ENCODE results near the gene NUP98.

NUP98 gene

DNA sequence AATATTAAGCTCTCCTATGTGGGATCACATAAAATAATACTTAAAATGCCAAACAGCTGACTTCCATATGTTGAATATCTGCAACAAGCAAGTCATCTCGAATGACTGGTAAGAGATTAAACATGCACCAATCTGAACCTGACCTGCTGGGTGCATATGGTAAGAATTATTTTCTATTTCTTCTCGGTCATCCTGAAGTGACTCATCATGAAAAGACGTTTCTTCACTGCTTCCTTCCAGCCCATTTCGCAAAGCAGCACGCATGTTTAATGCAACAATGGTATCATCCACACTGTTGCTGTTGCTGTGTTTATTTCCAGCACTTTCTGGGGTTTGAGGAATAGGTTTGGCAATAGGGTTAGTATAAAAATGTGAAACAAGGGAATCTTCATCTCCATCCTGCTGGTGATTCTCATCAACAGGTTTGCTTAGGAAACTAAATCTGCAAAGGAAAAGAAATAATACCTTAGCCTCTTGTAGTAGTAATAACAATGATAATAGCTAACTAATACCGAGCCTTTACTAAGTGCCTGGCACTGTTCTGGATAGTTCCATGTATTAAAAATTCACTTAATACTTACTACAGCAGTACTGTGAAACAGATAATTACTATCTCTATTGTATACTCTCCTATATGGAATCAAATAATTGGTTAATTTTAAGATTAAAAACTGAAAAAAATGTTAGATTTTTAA, 74.2 kb downstream of the NUP98 start:
- DNase-seq = no peak

DNA sequence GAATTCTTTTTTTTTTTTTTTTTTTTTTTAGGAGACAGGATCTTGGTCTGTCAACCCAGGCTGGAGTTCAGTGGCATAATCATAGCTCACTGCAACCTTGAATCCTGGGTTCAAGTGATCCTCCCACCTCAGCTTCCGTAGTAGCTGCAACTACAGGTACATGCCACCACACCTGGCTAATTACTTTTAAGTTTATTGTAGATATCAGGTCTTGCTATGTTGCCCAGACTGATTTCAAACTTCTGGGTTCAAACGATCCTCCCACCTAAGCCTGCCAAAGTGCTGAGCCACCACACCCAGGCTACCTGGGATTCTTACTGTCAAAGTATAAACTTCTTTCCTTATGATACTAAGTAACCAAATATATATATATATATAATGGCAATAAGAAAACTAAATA, 75.3 kb downstream of the NUP98 start:
- DNase-seq = no peak

DNA sequence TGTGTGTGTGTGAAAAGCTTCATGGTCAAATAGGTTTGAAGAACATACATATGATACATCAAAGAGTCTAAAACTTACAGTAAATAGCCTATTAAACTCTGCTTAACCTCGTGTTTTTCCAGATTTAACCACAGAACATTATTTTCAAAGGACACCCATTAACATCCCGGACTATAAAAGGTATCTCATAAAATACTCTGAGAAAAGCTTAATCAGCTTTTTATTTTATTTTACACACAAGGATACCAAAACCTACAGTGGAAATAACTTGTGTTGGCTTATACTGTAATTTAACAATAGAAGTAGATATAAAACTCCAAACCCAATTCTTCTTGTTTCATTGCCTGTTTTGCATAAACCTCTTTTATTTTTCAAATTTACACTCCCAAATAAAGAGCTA, 76.4 kb downstream of the NUP98 start:
- DNase-seq = no peak

DNA sequence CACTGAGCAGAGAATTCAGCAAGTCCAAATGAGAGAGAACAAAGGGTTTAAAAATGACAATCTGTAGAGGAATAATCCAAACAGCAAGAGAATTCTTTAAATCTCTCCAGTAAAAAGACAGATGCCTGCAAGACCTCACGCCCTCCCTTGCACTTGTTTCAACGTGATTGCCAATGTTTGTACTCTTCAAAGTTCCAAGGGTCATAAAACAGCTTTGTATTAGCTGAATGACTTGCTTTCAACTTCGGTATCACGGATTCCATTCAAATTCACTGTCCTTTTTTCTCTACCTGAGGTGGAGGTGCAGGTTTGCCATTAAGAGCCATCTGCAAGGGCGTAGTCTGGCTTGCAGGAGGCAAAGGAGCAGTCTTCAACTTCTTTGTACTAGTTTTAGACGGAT, 85.1 kb downstream of the NUP98 start:
- DNase-seq = no peak

DNA sequence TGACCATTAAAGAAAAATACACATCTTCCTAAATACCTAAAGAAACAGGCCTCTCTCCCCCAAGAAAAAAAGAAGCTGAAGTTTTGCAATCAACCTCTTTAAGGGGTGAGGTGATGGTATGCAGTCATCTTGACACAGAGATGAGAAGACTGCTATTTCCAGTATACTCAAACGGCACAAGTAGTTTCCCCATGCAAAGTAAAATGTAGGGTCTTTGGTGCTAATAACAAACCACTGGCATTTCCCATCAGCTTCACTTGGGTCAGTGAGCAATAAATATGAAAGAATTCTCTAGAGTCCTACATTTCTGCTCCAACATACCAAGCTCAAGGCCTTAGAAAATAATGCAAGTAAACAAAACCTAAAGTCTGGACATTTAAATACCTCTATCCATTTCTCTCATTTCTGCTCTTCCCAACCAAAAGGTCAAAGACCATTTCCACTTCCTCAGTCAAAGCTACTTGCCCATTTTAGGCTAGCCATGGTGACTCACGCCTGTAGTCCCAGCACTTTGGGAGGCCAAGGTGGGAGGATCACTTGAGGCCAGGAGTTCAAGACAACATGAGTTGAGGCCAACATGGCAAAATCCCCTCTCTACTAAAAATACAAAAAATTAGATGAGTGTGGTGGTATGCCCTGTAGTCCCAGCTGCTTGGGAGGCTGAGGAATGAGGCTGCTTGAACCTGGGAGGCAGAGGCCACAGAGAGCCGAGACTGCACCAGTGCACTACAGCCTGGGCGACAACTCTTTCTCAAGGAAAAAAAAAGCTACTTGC, 86.7 kb downstream of the NUP98 start:
- no peak for DNase-seq

DNA sequence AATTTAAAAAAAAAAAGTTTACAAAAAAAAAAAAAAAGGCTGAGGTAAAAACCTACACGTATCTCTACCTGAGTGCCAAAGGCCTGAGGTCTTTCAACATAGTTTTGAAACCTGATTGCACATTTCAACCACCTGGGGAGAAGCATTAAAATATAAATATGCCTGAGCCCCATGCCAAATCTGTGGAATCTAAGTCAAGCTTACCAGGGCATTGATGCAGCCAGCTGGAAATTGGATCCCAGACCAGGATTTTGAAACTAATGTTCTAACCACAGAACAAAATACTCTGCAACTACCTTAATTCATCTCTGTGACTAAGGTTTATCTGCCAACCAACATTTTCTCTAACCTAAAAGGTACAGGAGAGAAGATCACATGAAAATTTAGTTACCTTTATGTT, 87.4 kb downstream of the NUP98 start:
- no peak for DNase-seq

DNA sequence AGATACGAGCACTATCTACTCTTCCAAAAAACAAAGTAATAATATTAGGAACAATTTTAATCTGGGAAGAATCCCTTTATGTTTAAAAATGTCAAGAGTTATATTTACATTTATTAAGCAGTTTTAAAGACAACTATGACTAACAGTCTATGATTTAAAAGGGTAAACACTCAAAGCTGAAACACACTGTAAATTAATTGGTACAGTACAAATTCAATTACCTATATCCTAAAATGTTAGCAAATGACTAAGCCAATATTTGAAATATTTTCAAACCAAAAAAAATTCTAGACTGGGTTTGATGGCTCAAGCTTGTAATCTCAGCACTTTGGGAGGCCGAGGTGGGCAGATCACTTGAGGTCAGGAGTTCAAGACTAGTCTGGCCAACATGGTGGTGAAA, 90.2 kb downstream of the NUP98 start:
- no peak for DNase-seq

DNA sequence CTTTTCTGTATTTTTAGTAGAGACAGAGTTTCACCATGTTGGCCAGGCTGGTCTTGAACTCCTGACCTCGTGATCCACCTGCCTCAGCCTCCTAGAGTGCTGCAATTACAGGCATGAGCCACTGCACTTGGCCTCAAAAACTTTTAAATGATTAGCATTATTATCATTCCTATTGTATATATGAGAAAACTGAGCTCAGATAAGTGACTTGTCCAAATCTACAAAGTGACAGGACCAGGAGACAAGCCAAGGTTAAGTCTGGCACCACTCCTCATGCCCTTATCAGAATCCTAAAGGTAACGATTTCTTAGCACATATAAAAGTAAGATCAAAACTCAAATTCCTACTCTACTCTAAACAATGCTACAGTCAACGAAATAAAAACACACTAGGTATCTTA, 94.0 kb downstream of the NUP98 start:
- no peak for DNase-seq

DNA sequence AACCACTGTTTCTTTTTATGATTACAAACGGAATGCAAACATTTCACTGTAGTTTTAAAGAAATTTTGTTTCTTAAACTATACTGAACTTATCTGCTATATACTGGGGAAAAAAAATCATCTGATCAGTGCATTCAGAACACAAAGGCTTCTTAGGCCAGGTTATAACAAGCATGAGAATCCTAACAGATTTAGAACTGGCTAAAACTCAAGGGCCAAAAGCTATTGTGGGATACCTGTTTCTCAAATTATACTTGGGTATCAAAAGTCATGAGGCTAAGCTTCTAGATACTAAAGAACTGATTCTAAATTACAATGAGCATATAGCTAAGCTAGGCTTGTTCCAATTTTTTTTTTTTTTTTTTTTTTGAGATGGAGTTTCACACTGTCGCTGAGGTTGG, 96.4 kb downstream of the NUP98 start:
- DNase-seq = no peak

DNA sequence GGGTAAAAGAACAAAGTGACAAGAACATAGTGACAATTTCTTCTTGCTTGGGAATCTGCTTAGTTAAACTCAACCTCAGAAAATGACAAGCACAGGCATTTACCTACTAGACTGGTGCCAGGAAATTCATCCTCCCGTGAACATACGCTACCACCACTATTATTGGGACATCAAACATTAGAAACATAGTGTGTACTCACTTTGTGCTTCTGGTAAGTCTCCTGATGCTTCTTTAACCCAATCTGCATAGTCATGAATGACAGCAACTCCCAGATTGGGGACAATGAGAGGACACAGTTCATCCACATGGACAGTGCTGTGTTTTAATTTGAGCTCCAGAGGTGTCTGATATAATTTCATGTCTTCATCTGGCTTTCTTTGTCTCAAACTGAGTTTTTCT, 96.9 kb downstream of the NUP98 start:
- no peak for DNase-seq

DNA sequence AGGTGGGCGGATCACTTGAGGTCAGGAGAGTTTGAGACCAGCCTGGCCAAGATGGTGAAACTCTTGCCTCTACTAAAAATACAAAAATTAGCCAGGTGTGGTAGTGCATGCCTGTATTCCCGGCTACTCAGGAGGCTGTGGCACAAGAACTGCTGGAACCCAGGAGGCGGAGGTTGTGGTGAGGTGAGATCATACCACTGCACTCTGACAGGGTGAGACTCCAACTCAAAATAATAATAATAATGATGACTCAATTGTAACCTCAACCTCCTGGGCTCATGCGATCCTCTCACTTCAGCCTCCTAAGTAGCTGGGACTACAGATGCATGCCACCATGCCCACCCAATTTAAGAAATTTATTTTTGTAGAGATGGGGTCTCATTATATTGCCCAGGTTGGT, 110.6 kb downstream of the NUP98 start:
- no peak for DNase-seq

DNA sequence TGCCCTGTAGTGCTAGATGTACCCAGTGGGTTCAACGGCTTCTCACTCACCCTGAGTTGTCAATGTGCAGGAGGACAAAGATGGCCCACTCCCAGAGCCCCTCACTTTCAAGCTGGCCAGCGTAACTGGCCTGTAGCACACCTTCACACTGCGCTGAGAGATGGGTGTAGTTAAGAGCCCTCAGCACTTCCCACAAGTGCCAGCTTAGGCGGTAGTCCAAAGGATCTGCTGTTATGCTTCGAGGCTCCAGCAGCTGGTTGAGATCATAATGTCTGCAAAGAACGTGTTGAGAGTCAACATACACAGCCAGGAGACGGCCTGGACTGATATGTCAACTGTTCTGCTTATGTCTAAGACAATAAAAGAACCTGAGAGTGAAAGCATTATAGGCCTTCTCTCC, 111.4 kb downstream of the NUP98 start:
- DNase-seq = no peak

DNA sequence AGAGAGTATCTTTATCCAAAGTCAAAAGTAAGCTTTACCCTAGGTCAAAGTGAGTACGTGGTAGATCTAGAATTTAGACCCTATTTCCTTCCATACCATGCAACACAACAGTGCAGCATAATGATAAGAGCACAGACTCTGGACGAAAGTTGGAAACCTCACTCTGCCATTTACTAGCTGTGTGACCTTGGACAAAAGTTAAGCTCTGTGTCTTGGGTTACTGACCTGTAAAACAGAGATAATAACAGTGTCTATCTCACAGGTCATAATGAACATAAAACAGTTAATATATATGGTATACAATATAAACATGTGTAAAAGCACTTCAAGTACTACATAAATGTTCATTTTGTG, 112.6 kb downstream of the NUP98 start:
- no peak for DNase-seq

DNA sequence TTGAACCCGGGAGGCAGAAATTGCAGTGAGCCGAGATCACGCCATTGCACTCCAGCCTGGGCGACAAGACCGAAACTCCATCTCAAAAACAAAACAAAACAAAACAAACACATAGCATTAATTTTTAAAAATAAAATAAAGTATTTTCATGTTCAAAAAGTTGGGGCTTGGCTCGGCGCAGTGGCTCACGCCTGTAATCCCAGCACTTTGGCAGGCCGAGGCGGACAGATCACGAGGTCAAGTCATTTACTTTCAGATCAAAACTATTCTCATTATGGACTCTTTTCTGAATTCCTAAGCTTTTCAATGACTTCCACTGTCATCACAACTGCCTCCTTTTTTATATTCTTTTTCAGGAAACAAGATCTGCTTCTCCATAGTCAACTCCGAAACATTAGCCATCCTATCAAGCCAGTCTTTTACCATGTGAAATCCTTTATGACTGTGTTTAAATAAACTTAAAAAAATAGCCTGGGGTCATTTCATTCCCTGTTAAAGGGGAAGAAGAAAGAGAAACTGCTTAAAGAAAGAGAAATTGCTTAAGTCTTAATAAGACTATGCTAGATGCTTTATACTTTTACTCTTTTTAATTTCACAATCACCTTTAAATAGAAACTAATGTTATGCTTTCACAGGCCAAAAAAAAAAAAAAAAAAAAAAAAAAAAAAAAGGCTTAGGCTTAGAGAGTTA, 113.1 kb downstream of the NUP98 start:
- DNase-seq = no peak

DNA sequence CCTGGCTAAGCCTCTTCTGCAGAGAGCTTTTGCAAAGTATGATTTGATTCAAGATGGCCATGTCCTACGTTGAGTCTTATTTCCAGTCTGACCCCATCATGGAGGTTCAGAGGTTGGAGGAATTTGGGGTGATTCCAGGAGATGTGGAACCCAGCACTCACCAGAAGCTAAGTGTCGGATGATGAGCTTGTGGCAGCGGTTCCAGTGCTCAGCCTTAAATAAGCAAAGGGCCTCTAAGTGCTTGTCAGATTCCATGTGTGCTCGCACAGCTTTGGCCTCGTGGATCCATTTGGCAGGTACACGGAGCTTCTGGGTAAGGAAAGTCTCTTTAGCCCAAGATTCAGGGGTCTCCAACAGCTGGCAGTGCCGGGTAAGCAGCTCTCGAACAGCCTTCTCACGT, 114.3 kb downstream of the NUP98 start:
- no peak for DNase-seq

DNA sequence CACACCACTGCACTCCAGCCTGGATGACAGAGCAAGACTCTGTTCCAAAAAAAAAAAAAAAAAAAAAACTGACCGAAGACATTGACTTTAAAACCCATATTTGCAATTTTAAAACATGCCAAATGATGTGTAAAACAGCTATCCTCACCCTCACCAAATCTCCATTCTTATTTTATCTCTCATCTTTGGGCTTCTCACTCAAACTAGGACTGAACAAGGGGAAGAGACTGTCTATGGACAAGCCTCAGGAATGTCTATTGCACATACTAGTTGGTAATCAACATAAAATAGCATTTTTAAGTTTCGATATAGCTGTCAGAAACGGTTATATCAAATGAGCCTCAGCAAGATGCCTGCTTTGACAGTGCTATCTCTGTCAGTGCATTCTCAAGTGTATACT, 118.3 kb downstream of the NUP98 start:
- DNase-seq = no peak

DNA sequence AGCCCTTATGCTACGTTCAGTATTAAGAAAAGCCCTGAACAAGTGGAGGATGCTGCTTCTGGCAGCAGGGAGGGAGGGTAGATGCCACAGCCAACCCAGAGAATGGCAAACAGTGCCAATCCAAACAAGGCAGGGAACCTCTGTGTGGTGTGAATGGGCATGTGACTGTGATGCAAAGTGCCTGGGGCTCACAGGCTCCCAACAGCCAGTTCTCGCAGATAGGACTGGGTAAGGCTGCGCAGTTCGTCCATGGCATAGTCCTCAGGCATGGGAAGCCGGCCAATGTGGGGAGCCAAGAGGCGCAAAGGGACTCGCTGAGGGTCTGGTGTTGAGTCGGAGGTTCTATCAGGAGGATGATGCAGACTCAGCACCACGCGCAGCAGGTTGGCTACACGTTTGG, 121.4 kb downstream of the NUP98 start:
- no peak for DNase-seq

DNA sequence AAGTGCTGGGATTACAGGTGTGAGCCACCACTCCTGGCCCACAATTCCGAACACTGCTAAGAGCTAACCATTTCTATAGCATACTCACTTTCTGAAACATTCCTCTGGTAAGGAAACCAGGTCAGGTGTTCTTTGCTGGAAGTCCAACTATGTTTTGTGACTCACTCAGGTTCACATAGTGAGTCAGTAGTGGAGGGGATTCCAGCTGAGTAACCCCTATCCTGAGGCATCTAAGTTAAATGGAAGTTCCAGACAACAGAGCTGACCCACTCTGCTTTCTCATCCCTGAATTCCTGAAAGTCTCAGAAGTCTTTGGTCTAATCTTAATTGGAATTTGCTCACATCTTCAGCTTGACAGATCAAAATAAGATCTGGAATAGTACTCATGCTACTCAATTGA, 123.2 kb downstream of the NUP98 start:
- DNase-seq = no peak

DNA sequence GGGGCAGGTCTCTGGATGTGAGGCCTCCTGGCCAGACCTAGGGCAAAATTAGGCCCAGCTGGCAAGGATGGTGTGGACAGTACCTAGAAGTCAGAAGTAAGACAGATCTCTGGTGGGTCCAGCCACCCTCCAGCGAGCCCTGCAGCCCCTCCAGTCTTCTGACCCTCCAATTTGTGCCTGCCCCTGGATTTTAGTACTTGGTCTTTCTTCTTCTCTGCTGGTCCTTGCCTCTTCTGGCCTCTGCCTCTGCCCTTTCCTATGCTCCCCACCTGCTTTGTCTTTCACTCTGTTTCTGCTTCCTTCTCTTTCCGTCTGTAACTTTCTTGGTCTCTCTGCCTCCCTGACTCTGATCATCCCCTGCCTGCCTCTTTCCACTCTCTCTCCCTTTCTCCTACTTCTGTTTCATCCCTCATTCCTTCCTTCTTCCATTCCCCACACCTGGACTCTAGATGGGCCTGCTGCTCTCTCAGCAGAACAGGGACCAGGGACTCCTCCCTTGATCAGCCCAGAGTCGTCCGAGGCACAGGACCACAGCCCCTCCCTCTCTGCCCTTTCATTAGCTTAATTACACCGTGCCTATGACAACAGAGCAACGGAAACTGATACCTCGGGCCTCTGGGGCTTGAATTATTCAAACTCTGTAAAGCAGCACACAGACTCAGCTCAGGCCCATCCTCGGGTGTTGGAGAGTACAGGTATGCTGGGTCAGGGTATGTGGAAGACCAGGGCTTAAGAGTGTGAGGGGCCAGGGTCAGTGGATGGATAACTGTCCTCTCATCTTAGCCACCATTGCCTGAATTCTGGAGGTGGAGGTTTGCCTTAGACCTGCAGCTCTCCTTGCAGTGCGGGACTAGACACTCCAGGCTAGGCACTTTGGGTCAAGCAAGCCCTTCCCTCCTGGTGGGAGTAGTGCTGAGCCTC, 125.8 kb downstream of the NUP98 start, which contains the start of gene CHRNA10:
Gene CHRNA10 (minus strand): TSS at position 51 of the 921 bp plus-strand sequence. CDS start 72 bp downstream, outside the sequence.
- no peak for DNase-seq

DNA sequence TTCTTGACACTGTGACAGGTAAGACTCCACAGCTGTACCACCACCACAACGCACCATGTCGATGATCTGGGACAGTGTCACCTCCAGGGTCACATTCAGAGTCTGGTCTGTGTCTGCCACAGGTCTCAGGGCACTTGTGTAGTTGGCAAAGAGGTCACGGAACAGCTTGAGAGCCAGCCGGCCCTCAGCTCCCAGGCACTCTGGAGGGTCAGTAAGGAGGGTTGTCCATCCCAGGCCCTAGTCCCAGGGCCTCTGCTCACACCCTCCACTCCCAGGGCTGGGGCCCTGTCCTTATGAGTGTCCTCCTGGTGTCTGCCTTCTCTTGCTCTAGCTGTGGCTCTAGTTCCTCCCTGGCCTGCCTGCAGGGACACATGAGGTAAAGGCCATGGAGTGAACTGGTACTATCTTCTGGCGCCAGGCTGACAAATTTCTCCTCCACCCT, 127.6 kb downstream of the NUP98 start:
- DNase-seq = no peak

DNA sequence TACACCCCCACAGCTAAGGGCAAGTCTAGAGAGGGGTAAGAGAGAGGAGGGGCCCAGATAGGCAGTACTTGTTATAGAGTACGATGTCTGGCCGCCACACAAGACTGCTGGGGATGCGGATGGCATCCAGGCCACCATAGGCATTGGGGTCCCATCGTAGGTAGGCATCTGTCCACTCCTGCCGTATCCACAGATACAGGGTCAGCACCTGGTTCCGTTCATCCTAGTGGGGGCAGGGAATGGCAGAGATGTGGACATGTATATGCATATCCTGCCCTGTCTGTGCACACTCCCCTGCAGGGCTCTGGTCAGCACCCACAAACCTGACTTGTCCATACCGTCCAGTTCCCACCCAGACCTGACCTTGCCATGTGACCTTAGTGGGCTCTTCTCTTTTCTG, 128.2 kb downstream of the NUP98 start:
- DNase-seq = no peak

DNA sequence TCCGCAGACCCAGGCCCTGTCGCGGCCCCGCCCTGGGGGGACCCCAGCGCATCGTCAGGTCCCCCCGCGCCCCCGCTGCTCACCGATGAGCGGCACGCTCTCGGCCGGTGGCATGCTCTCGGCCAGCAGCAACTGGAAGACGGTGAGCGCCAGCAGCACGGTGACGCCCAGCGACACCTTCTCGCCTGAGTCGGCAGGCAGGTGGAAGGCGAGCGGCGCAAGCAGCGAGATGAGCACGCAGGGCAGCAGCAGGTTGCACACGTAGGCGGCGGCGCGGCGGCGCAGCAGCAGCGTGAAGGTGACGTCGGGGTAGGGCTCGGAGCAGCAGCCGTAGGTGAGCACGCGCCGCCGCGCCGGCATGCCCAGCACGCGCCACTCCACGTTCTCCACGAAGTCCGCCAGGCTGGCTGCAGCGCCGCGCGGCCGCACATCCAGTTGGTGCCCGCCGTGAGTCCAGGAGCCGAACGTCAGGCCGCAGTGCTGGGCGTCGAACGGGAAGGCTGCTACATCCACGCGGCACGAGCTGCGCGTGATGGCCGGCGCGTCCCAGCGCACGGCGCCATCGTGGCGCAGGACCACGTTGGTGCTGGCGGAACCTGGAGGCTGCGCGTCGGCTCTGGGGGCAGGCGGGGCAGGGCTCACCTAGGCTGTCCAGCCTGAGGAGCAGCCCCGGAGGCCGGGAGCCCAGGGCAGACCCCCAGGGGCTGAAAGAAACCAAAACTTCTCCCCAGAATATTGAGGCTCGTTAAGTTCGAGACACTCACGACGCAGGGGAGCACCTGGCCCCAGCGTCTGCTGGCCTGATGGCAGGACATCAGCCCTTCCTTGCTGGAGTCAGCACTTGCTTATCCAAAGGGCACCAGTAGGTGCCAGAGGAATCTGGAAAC, 130.0 kb downstream of the NUP98 start:
- no peak for DNase-seq

All from NK-92 treated with Interleukin-12 subunit alpha and Interleukin-12 subunit beta, amount 100 ng/mL, for 24 hours (cell line).